Liver (tissue), 9 donors: ENCODE measurements around the gene LHFPL2. TPM values are rescaled to one million over a fixed set of nuclear protein-coding genes. Genes with fewer than 3 reads are reported as not detected.

Source experiments
- DNase-seq: peaks from one replicate; pipeline ENCODE4 v3.0.0-alpha.2; 2017; ENCODE audit warnings: low spot score
- H3K27ac ChIP-seq, 2 donors: one replicate each; pipeline ENCODE4 v1.7.0; 2013; ENCODE audit warnings: inconsistent platforms in 2 of 2, low read length in 2 of 2, control low read depth in 1 of 2, low read depth in 1 of 2, mild to moderate bottlenecking in 1 of 2
- H3K27me3 ChIP-seq, 4 donors: one replicate each; pipeline versions ENCODE4 v1.6.1 to v1.7.0; 2013; ENCODE audit warnings: low read length in 3 of 4, inconsistent platforms in 1 of 4, mild to moderate bottlenecking in 1 of 4, moderate library complexity in 1 of 4; ENCODE audit not compliant: control insufficient read depth in 4 of 4, insufficient read depth in 4 of 4
- H3K36me3 ChIP-seq, 4 donors: one replicate each; pipeline versions ENCODE4 v1.6.1 to v1.7.0; 2013; ENCODE audit warnings: low read length in 3 of 4, mild to moderate bottlenecking in 3 of 4, low read depth in 1 of 4, moderate library complexity in 1 of 4; ENCODE audit not compliant: control insufficient read depth in 4 of 4, insufficient read depth in 3 of 4
- H3K4me1 ChIP-seq, 4 donors: one replicate each; pipeline versions ENCODE4 v1.6.1 to v1.7.0; 2013; ENCODE audit warnings: low read length in 3 of 4, mild to moderate bottlenecking in 3 of 4, moderate library complexity in 1 of 4; ENCODE audit not compliant: control insufficient read depth in 4 of 4, insufficient read depth in 4 of 4
- H3K4me3 ChIP-seq, 3 donors: one replicate each; pipeline versions ENCODE4 v1.6.1 to v1.7.0; 2013; ENCODE audit warnings: low read length in 3 of 3, control low read depth in 1 of 3, low read depth in 1 of 3, mild to moderate bottlenecking in 1 of 3
- H3K9ac ChIP-seq, 2 donors: one replicate each; pipeline ENCODE4 v1.7.0; 2013; ENCODE audit warnings: low read length in 2 of 2, mild to moderate bottlenecking in 2 of 2, moderate library complexity in 2 of 2, control low read depth in 1 of 2, low read depth in 1 of 2
- H3K9me3 ChIP-seq, 4 donors: one replicate each; pipeline versions ENCODE4 v1.6.1 to v1.7.0; 2013; ENCODE audit warnings: low read length in 3 of 4; ENCODE audit not compliant: control insufficient read depth in 4 of 4
- ATF3 ChIP-seq: IDR thresholded peaks from 2 replicates; pipeline ENCODE4 v1.6.1; 2016; ENCODE audit warnings: antibody characterized with exemption
- EGR1 ChIP-seq, 2 donors: IDR thresholded peaks; 2 replicates each; pipeline ENCODE4 v1.6.1; 2016 to 2018; ENCODE audit warnings: antibody characterized with exemption in 2 of 2, low read depth in 2 of 2
- FOXA1 ChIP-seq: IDR thresholded peaks from 2 replicates; pipeline ENCODE4 v1.6.1; 2016; ENCODE audit warnings: antibody characterized with exemption
- FOXA2 ChIP-seq: IDR thresholded peaks from 2 replicates; pipeline ENCODE4 v1.6.1; 2016; ENCODE audit warnings: antibody characterized with exemption
- GABPA ChIP-seq, 2 donors: IDR thresholded peaks in 1 of 2; conservative IDR thresholded peaks in 1 of 2; 2 replicates each; pipeline ENCODE4 v1.6.1; 2016; ENCODE audit warnings: antibody characterized with exemption in 2 of 2, mild to moderate bottlenecking in 1 of 2, moderate library complexity in 1 of 2
- HNF4A ChIP-seq, 2 donors: conservative IDR thresholded peaks; 2 replicates each; pipeline ENCODE4 v1.6.1; 2016; ENCODE audit warnings: antibody characterized with exemption in 2 of 2, mild to moderate bottlenecking in 2 of 2
- JUND ChIP-seq, 2 donors: IDR thresholded peaks; 2 replicates each; pipeline ENCODE4 v1.6.1; 2016; ENCODE audit warnings: antibody characterized with exemption in 2 of 2
- NR2F2 ChIP-seq: IDR thresholded peaks from 2 replicates; pipeline ENCODE4 v1.6.1; 2016; ENCODE audit warnings: antibody characterized with exemption
- RAD21 ChIP-seq, 2 donors: IDR thresholded peaks; 2 replicates each; pipeline ENCODE4 v1.6.1; 2016; ENCODE audit warnings: antibody characterized with exemption in 2 of 2, mild to moderate bottlenecking in 2 of 2
- REST ChIP-seq: IDR thresholded peaks from 2 replicates; pipeline ENCODE4 v1.6.1; 2016; ENCODE audit warnings: antibody characterized with exemption, mild to moderate bottlenecking
- RXRA ChIP-seq, 2 donors: IDR thresholded peaks; 2 replicates each; pipeline ENCODE4 v1.6.1; 2017 to 2018; ENCODE audit warnings: antibody characterized with exemption in 2 of 2, mild to moderate bottlenecking in 1 of 2
- SP1 ChIP-seq: IDR thresholded peaks from 2 replicates; pipeline ENCODE4 v1.6.1; 2018; ENCODE audit warnings: antibody characterized with exemption, mild to moderate bottlenecking
- TAF1 ChIP-seq: conservative IDR thresholded peaks from 2 replicates; pipeline ENCODE4 v1.6.1; 2016; ENCODE audit warnings: antibody characterized with exemption, mild to moderate bottlenecking
- YY1 ChIP-seq: IDR thresholded peaks from 2 replicates; pipeline ENCODE4 v1.6.1; 2016; ENCODE audit warnings: antibody characterized with exemption, mild to moderate bottlenecking
- WGBS: extraction: QIAGEN DNeasy Blood & Tissue Kit; methylation state at CpG from one replicate; pipeline ENCODE4 v1.1.7; 2013; 5-methylcytosine and 5-hydroxymethylcytosine counted together
- polyA plus RNA-seq, 2 donors: library from polyadenylated mRNA; stranded (reverse) in 1 of 2; unstranded in 1 of 2; fragments of 200-250 nt in 1 of 2; fragments of >200 nt in 1 of 2; fragmentation: Nextera tagmentation in 1 of 2; extraction: Ambion mirVana in 1 of 2; gene quantifications; one replicate each; pipeline versions ENCODE4 v1.2.1 to v1.2.3, GENCODE V29; 2013 to 2015
- total RNA-seq, 2 donors: library from RNA; depleted of rRNA; stranded (reverse); fragments of >200 nt; gene quantifications; one replicate each; pipeline ENCODE4 v1.2.3, GENCODE V29; 2014
- donor health status: healthy.
- donor health status: healthy.
- donor health status: healthy.
- donor health status: healthy.
- donor health status: healthy.

Gene LHFPL2
- total and polyA plus RNA-seq, 4 donors: 1.6 to 9.4 (median 5.6) TPM

GRCh38 chr5:78553580-78554353 lies 94.8 kb downstream of the LHFPL2 start:
- 86% methylated on average over 14 of the region's 14 CpGs for WGBS
- DNase-seq: peak; percentile 1
- no peak overlapping the region for H3K9ac ChIP-seq

GRCh38 chr5:78552729-78553342 lies 95.7 kb downstream of the LHFPL2 start:
- Histone ChIP-seq H3K27me3 (peaks cover 0 to 6% (median 2%) of the 10 kb centered on the region in 4 donors), H3K9me3 (no peaks in the 10 kb centered on the region), H3K27ac (no peak overlapping the region), H3K36me3 (no peaks in the 10 kb centered on the region), H3K4me1 (peaks cover 0 to 2% (median under 1%) of the 10 kb centered on the region in 4 donors), H3K9ac (no peak overlapping the region), H3K4me3 (no peak overlapping the region)
- 92% methylated on average over 12 of the region's 12 CpGs for WGBS
- TF ChIP-seq ATF3: no peak
- TF ChIP-seq JUND (IDR thresholded peaks at IDR 0.05): no peak
- TF ChIP-seq YY1: no peak
- no peak for TF ChIP-seq NR2F2
- TF ChIP-seq EGR1 (IDR thresholded peaks at IDR 0.05; ENCODE audit: low read depth in 2 of 2): no peak
- no peak for TF ChIP-seq FOXA2
- TF ChIP-seq RXRA (IDR thresholded peaks at IDR 0.05): no peak
- no peak for TF ChIP-seq RAD21 (IDR thresholded peaks at IDR 0.05)
- TF ChIP-seq SP1: no peak
- TF ChIP-seq REST: no peak
- TF ChIP-seq GABPA (IDR thresholded peaks at IDR 0.05 in 1 of 2, conservative IDR thresholded peaks at IDR 0.05 in 1 of 2): no peak
- no peak for TF ChIP-seq HNF4A (conservative IDR thresholded peaks at IDR 0.05)
- peak; percentile 21 for DNase-seq

More at GRCh38 chr5:78553580-78554353, 94.8 kb downstream of the LHFPL2 start:
- Histone ChIP-seq H3K4me3 (no peak overlapping the region), H3K36me3 (no peaks in the 10 kb centered on the region), H3K27me3 (peaks cover 0 to 6% (median 2%) of the 10 kb centered on the region in 4 donors), H3K4me1 (no peaks in the 10 kb centered on the region), H3K9me3 (no peaks in the 10 kb centered on the region), H3K27ac (no peak overlapping the region)
- TF ChIP-seq HNF4A (conservative IDR thresholded peaks at IDR 0.05) (no peak), REST (no peak), ATF3 (no peak), FOXA2 (no peak), YY1 (no peak), RAD21 (IDR thresholded peaks at IDR 0.05) (no peak), NR2F2 (no peak), GABPA (IDR thresholded peaks at IDR 0.05 in 1 of 2, conservative IDR thresholded peaks at IDR 0.05 in 1 of 2) (no peak), FOXA1 (no peak), TAF1 (no peak)
